ENCODE results near the gene GPRIN3. TPM values are rescaled to one million over a fixed set of nuclear protein-coding genes. Genes with fewer than 3 reads are reported as not detected.

GPRIN3 gene
- total and polyA plus RNA-seq, 2 experiments from 2014 or later = 0.01 TPM; not detected in 1

- in situ Hi-C loops (cut with MboI) = no loop called here
- H3K4me3 ChIP-seq = no peak overlapping the region
- no peaks in the 10 kb centered on the region for H3K9me2 ChIP-seq (ENCODE audit: insufficient read depth)
- no peaks in the 10 kb centered on the region for H3K36me3 ChIP-seq (ENCODE audit: low read depth)
- no peak overlapping the region for H3K9ac ChIP-seq
- no peaks in the 10 kb centered on the region for H3K79me2 ChIP-seq (ENCODE audit: insufficient read depth)
- H3K27me3 ChIP-seq (replicated peaks; ENCODE audit: insufficient read depth) = no peaks in the 10 kb centered on the region
- no peak overlapping the region for H2AFZ ChIP-seq
- DNase-seq = no peak
- no peak for TF ChIP-seq EZH2phosphoT487 (IDR thresholded peaks at IDR 0.05; ENCODE audit: insufficient read depth, low read depth)
- TF ChIP-seq EZH2 (IDR thresholded peaks at IDR 0.05; ENCODE audit: insufficient read depth, poor library complexity, severe bottlenecking) = no peak
- no peaks in the 10 kb centered on the region for H3F3A ChIP-seq (ENCODE audit: insufficient read depth)
- no peaks in the 10 kb centered on the region for H3K9me3 ChIP-seq (ENCODE audit: low read depth)
- no peak overlapping the region for H3K27ac ChIP-seq
- H3K4me2 ChIP-seq (ENCODE audit: unreplicated experiment) = no peak overlapping the region
- H4K20me1 ChIP-seq (ENCODE audit: insufficient read depth) = no peaks in the 10 kb centered on the region
- no peaks in the 10 kb centered on the region for H3K4me1 ChIP-seq (ENCODE audit: insufficient read depth)
Measured at GRCh38 chr4:89276296-89276695, 31.3 kb downstream of the GPRIN3 start.

DNA sequence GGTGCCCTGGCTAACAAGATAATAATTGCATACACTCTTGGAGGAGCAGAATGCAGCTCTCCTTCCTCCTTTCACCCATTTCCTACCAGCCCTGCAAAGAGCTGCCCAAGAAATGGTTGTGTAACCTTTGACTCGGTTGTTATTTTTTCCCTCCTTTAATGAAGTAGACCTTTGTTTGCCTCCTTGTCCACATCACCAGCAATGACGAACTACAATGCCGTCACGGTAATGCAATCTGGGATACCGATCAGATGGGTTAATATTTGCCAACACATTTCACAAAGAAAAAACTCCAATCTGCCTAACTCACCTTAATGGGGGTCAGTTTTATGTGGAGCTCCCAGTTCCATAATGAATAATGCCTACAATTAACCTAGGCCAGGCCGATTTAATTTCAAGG is 32.0 kb downstream of the GPRIN3 start:
- H3F3A ChIP-seq (ENCODE audit: insufficient read depth) = no peaks in the 10 kb centered on the region
- no peak overlapping the region for H2AFZ ChIP-seq
- no peak overlapping the region for H3K4me3 ChIP-seq
- no peaks in the 10 kb centered on the region for H3K9me2 ChIP-seq (ENCODE audit: insufficient read depth)
- in situ Hi-C loops (cut with MboI) = no loop called here
- H3K36me3 ChIP-seq (ENCODE audit: low read depth) = no peaks in the 10 kb centered on the region
- H3K9me3 ChIP-seq (ENCODE audit: low read depth) = no peaks in the 10 kb centered on the region
- no peaks in the 10 kb centered on the region for H3K27me3 ChIP-seq (replicated peaks; ENCODE audit: insufficient read depth)
- no peak overlapping the region for H3K4me2 ChIP-seq (ENCODE audit: unreplicated experiment)
- no peaks in the 10 kb centered on the region for H4K20me1 ChIP-seq (ENCODE audit: insufficient read depth)
- no peaks in the 10 kb centered on the region for H3K79me2 ChIP-seq (ENCODE audit: insufficient read depth)
- no peaks in the 10 kb centered on the region for H3K4me1 ChIP-seq (ENCODE audit: insufficient read depth)
- H3K9ac ChIP-seq = no peak overlapping the region
- TF ChIP-seq EZH2phosphoT487 (IDR thresholded peaks at IDR 0.05; ENCODE audit: insufficient read depth, low read depth) (no peak), EZH2 (IDR thresholded peaks at IDR 0.05; ENCODE audit: insufficient read depth, poor library complexity, severe bottlenecking) (no peak)
- DNase-seq = no peak
- WGBS, 2 experiments (ENCODE audit: low coverage in 1 of 2, low lambda C conversion rate in 2 of 2, missing lambda C conversion rate in 2 of 2) = 91 to 92% methylated on average over 6 of the region's 6 CpGs
- no peak overlapping the region for H3K27ac ChIP-seq

GRCh38 chr4:89273741-89274141 is 33.9 kb downstream of the GPRIN3 start:
- Histone ChIP-seq H3K36me3 (ENCODE audit: low read depth) (no peaks in the 10 kb centered on the region), H3K9ac (no peak overlapping the region), H3K4me3 (no peak overlapping the region), H3K4me2 (ENCODE audit: unreplicated experiment) (no peak overlapping the region), H3F3A (ENCODE audit: insufficient read depth) (no peaks in the 10 kb centered on the region), H4K20me1 (ENCODE audit: insufficient read depth) (no peaks in the 10 kb centered on the region), H3K27me3 (replicated peaks; ENCODE audit: insufficient read depth) (no peaks in the 10 kb centered on the region), H3K27ac (no peak overlapping the region), H3K9me3 (ENCODE audit: low read depth) (no peaks in the 10 kb centered on the region), H3K9me2 (ENCODE audit: insufficient read depth) (no peaks in the 10 kb centered on the region), H2AFZ (no peak overlapping the region), H3K79me2 (ENCODE audit: insufficient read depth) (no peaks in the 10 kb centered on the region), H3K4me1 (ENCODE audit: insufficient read depth) (no peaks in the 10 kb centered on the region)
- no peak for DNase-seq
- 72 to 78% methylated on average over 5 of the region's 5 CpGs for WGBS, 2 experiments (ENCODE audit: low coverage in 1 of 2, low lambda C conversion rate in 2 of 2, missing lambda C conversion rate in 2 of 2)
- TF ChIP-seq EZH2phosphoT487 (IDR thresholded peaks at IDR 0.05; ENCODE audit: insufficient read depth, low read depth) (no peak), EZH2 (IDR thresholded peaks at IDR 0.05; ENCODE audit: insufficient read depth, poor library complexity, severe bottlenecking) (no peak)
- in situ Hi-C loops (cut with MboI) = no loop called here

DNA sequence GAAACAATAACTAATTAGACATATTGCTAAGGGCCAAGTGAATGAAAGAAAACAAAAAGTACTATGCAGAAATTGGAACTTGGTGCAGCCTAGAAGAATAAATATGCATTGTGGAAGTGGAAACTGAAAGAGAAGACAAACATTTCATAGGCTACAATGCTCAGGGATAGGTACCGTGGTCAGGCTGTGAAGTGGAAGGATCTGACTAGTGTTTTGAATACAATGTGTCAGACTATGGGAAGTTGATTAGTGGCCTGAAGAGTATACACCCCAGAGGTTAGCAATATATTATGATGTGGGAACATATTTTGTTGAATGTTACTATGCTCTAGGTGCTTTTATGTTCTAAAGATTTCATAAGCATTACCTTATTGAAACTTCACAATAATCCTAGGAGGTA is 36.8 kb downstream of the GPRIN3 start:
- Histone ChIP-seq H3K27me3 (replicated peaks; ENCODE audit: insufficient read depth) (no peaks in the 10 kb centered on the region), H3K36me3 (ENCODE audit: low read depth) (no peaks in the 10 kb centered on the region), H3K4me2 (ENCODE audit: unreplicated experiment) (no peak overlapping the region), H3K4me3 (no peak overlapping the region), H3K9me2 (ENCODE audit: insufficient read depth) (no peaks in the 10 kb centered on the region), H4K20me1 (ENCODE audit: insufficient read depth) (no peaks in the 10 kb centered on the region), H3K79me2 (ENCODE audit: insufficient read depth) (no peaks in the 10 kb centered on the region), H3K9me3 (ENCODE audit: low read depth) (no peaks in the 10 kb centered on the region), H3K9ac (no peak overlapping the region), H2AFZ (no peak overlapping the region), H3K27ac (no peak overlapping the region), H3K4me1 (ENCODE audit: insufficient read depth) (no peaks in the 10 kb centered on the region), H3F3A (ENCODE audit: insufficient read depth) (no peaks in the 10 kb centered on the region)
- in situ Hi-C loops (cut with MboI) = no loop called here
- no peak for DNase-seq
- TF ChIP-seq EZH2 (IDR thresholded peaks at IDR 0.05; ENCODE audit: insufficient read depth, poor library complexity, severe bottlenecking) (no peak), EZH2phosphoT487 (IDR thresholded peaks at IDR 0.05; ENCODE audit: insufficient read depth, low read depth) (no peak)
- 72% methylated on average over 1 of the region's 1 CpG for WGBS, 2 experiments (ENCODE audit: low coverage in 1 of 2, low lambda C conversion rate in 2 of 2, missing lambda C conversion rate in 2 of 2)

DNA sequence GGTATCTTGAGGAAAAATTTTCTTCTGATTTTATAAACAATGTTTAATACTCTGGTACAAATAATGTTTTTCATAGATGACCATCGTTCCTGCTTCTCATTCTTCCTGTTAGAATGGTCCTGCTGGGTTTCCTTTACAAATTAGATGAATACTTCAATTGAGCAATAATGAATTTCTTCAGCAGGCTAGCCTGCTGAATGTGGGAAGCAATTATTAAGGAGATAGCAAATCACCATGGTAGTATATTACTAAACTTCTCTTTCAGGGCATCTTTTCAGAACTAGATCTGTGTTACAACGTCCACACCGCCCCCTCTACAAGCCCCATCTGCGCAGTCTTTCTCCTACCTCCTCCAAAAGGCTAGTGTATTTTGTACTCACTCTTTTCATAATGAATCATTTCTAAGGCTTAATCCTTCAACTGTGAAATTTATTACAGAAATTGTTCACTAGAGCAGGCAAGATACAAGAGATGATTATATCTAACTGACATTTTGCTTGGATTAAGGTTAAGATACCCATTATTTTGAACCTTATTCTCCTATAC is 38.4 kb downstream of the GPRIN3 start:
- TF ChIP-seq EZH2phosphoT487 (IDR thresholded peaks at IDR 0.05; ENCODE audit: insufficient read depth, low read depth) = no peak
- TF ChIP-seq EZH2 (IDR thresholded peaks at IDR 0.05; ENCODE audit: insufficient read depth, poor library complexity, severe bottlenecking) = no peak
- H3K9ac ChIP-seq = no peak overlapping the region
- H3K4me2 ChIP-seq (ENCODE audit: unreplicated experiment) = no peak overlapping the region
- no peaks in the 10 kb centered on the region for H3K9me2 ChIP-seq (ENCODE audit: insufficient read depth)
- no peaks in the 10 kb centered on the region for H3K27me3 ChIP-seq (replicated peaks; ENCODE audit: insufficient read depth)
- 68 to 69% methylated on average over 4 of the region's 4 CpGs for WGBS, 2 experiments (ENCODE audit: low coverage in 1 of 2, low lambda C conversion rate in 2 of 2, missing lambda C conversion rate in 2 of 2)
- H3K79me2 ChIP-seq (ENCODE audit: insufficient read depth) = no peaks in the 10 kb centered on the region
- H3F3A ChIP-seq (ENCODE audit: insufficient read depth) = no peaks in the 10 kb centered on the region
- H3K27ac ChIP-seq = no peak overlapping the region
- H2AFZ ChIP-seq = no peak overlapping the region
- in situ Hi-C loops (cut with MboI) = no loop called here
- no peaks in the 10 kb centered on the region for H3K4me1 ChIP-seq (ENCODE audit: insufficient read depth)
- no peak overlapping the region for H3K4me3 ChIP-seq
- no peaks in the 10 kb centered on the region for H4K20me1 ChIP-seq (ENCODE audit: insufficient read depth)
- no peaks in the 10 kb centered on the region for H3K9me3 ChIP-seq (ENCODE audit: low read depth)
- no peak for DNase-seq
- H3K36me3 ChIP-seq (ENCODE audit: low read depth) = no peaks in the 10 kb centered on the region

Measured in GM23248 (cell line).